Midbrain (tissue), 1 donor: Measurements from ENCODE around the gene TNS2.

ENCODE experiments used
- DNase-seq: peaks from one replicate; lab custom pipeline; 2025; lab: John Stamatoyannopoulos, UW

The TNS2 gene

GRCh38 chr12:53113136-53113705, 63.4 kb downstream of the TNS2 start:
- no peak for DNase-seq

GRCh38 chr12:53113951-53114350, 64.1 kb downstream of the TNS2 start:
- no peak for DNase-seq
